Embryonic facial prominence (tissue), 1 donor: Measurements from ENCODE around the gene HOXD8.

ENCODE experiments used
- DNase-seq: peaks from one replicate; pipeline ENCODE4 v3.0.0-alpha.2; 2016; ENCODE audit errors: extremely low spot score

Gene HOXD8

GRCh38 chr2:176128982-176129796 lies at the start of gene HOXD8:
HOXD8 (plus strand) TSS chr2:176129705; CDS start chr2:176130367, 662 bp downstream.
- no peak for DNase-seq

DNA sequence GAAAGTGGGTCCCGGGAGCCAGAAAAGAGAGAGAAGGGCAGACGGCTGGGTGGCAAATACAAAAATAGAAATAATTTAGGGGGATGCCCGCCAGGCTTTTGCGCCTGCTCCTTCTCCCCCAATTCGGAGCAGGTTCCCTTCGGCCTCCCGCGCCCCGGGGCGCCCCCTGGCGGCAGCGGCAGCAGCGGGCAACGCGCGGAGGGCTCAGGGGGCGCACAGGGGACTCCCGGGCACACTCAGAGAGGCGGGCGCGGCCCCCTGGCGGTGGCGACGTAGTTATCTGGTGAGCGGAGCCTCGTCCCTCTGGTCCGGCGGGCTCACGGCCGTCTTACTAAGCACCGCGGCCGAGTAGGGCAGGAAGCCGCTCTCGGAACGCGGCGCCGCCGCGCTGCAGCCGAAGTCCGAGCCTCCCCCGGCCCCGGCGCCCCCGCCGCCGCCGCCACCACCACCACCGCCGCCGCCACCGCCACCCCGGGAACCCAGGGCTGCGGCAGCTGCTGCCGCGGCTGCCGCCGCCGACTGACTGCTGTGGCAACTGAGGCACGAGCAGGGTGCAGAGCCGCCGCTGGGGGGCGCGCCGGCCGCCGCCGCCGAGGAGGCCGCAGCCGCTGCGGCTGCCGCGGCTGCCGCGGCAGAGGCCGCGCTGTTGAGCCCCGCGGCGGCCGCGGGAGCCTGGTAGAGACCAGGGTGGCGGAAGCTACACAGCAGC lies 49.5 kb upstream of the HOXD8 start:
- DNase-seq: no peak

DNA sequence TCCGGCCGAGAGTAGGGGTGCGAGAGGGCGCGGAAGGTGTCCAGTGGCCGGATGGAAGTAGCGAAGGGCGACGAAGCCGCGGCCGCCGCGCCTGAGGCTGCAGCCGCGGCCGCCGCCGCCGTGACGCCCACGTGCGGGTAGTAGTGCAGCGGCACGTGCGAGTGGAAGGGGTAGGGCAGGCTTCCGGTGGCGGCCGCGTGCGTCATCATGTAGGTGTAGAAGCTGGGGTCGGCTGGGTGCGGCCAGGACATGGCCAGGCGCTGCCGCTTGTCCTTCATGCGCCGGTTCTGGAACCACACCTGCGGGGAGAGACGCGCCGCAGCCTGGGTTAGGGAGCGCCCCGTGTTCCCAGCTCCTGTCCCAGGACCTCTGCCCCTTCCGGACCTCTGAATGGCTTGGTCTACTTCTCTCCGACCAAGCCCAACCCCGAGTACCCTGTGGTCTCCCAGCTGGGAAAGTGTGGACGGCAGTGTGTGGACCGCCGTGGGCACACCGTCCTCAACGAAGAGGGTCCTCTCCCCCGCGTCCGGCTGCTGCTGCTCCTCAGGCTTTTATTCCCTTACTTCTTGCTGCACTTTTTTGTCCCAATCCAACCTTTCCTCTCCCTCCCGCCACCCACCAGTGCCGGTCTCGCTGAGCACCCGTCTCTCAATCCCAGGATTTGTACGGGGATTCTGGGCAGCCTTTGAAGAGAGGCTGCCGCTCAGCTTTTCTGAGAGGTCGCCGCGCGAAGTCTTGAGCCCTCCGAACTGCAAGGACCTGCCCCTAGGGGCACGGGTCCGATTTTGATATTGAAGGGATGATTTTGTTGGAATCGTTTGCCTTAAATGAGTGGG lies 48.7 kb upstream of the HOXD8 start:
- no peak for DNase-seq

DNA sequence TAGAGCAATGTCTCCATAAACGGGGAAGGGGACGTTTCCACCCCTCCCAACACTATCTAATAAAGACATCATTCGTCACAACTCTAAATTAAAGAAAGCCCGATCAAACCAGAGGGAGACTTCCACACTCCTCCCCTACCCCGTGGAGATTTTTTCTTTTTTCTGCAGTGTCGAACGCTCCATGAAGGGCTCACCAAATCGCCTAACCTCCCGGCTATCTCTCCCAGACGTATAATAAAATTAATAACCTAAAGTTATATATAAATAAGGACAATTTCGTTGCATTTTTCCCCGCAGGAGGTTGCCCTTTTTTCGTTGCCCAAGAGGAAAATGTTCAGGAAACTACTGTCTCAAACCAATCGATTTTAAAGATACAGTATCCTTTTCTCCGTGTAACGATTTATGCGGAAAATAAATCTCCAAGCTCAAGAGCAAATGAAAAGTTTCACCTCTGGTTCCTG lies 48.1 kb upstream of the HOXD8 start:
- no peak for DNase-seq

- DNase-seq: no peak
Observed at GRCh38 chr2:176081837-176082524, 47.5 kb upstream of the HOXD8 start.

DNA sequence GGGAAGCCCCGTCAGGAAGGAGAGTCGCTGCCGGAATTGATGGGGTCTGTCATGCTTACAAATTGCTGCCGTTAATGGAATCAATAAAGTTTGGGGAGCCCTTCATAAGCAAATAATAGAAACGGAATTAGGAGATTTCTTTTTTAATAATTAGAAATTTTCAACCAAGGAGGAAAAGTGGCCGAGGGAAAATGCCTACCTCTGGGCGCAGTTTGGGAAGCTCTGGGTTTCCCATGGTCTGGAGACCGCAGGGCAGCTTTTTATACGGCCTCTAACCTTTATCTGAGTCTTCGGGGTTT lies 47.0 kb upstream of the HOXD8 start:
- no peak for DNase-seq

DNA sequence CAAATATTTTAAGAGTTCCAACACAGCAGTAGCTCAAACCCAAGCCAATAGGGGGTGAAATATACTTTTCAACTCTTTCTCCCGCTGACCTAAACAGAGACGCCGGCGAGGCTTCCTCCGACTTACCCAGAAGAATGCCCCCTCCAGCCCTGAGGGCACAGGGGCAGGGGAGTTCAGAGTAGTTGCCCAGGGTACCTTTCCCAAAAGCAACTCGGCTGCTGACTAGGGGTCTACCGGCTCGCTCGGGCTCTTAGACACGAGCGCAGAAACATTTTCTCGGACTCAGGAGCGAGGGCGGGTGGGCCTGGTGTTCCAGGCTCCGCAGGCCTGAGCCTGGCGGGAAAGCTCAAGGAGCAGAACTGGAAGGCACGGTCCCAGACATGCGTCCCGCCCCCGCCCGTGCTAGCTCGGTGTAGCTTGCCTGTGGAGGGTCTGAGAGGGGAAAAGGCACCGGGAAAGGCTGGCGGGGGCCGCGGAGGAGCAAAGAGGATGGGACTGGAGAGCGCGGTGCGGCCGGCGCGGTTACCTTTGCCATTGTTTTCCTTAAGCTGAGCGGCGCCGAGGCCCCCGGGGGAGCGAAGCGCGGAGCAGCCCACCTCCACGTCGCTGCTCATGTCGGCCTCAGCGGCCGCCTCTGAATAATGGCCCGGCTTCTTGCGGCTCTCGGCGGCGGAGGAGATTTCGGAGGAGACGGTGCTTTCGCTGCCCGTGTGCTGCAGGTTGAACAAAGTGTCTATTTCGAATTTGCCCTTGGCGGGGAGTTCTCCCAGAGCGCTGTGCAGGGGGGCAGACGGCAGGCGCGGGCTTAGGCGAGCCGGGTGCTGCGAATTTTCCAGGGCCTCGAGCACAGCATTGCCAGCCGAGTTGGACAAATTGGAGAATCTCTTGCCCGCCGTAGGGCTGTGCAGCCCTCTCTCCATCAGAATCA lies 46.4 kb upstream of the HOXD8 start:
- no peak for DNase-seq

DNA sequence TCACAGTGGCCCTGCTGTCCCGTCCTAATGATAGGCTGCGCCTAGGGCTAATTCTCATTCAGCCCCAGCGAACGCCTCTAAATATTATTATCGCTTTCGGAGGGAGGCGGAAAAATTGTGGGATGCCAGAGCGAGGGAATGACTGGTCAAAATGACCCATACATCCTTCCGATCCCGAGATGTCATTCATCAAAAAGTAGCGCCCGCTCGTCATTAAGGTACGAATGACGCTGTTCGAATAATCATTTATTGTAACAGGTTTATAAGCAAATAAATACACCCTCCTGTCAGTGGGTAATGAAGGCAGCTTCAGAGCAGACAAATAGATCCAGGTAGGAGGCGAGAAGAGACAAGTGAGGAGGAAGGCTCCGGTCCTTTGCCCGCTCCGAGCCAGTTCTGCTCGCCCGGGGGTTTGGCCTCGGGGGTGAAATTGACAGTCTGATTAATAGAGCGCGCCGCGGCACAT lies 45.7 kb upstream of the HOXD8 start, which contains the start of gene EVX2:
Gene EVX2 (minus strand): TSS at position 167 of the 466 bp plus-strand sequence. CDS start 186 bp downstream, outside the sequence.
- no peak for DNase-seq

DNA sequence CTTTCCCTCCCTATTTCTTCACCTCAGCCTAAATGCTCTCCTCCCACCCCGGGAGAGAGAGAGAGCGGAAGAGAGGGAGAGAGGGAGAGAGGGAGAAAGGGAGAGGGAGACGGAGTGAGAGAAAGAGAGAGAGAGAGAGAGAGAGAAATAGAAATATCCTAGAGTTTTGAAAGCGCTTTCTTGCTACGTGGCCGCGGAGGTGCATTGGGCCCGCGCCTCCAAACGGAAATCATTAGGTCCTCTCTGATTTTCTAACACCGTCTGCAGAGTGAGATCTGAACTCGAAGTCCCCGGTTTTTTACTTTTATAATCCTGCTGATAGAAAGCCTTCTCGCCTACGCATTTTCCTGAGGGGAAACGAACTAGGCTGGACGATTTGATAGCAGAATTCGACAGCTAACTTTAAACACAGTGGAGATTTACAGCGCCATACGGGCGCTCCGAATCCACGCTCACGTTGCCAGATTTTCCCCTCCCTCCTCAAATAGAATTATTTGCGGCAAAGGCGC lies 44.8 kb upstream of the HOXD8 start:
- no peak for DNase-seq

GRCh38 chr2:176085120-176085788 lies 44.3 kb upstream of the HOXD8 start:
- DNase-seq: no peak

- no peak for DNase-seq
Observed at GRCh38 chr2:176085861-176086771, 43.4 kb upstream of the HOXD8 start.

DNA sequence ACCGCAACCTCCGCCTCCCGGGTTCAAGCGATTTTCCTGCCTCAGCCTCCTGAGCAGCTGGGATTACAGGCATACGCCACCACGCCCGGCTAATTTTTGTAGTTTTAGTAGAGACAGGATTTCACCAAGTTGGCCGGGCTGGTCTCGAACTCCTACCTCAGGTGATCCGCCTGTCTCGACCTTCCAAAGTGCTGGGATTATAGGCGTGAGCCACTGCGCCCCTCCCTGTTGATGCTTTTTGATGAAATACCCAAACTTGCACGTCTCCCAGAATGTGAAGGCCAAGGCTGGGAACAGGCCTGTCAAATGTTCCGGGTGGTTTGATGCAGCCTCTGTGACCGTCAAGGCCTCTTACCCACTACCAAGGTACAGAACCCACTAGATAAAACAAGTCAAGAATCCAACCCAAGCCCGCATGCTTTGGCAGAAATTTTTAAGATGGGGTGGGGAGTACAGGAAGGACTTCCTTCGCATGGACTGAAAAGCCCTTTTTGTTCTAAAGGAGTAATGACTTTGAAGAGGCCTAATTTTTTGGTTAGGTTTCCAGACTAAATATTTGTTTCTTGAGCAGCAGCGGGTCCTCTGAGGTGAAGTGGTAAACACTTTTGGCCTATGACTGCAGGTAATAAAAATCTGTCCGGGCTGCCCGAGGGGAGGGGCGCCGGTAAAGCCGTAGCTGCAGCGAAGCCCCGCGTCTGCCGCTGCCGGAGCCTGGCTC lies 42.0 kb upstream of the HOXD8 start:
- DNase-seq: no peak

DNA sequence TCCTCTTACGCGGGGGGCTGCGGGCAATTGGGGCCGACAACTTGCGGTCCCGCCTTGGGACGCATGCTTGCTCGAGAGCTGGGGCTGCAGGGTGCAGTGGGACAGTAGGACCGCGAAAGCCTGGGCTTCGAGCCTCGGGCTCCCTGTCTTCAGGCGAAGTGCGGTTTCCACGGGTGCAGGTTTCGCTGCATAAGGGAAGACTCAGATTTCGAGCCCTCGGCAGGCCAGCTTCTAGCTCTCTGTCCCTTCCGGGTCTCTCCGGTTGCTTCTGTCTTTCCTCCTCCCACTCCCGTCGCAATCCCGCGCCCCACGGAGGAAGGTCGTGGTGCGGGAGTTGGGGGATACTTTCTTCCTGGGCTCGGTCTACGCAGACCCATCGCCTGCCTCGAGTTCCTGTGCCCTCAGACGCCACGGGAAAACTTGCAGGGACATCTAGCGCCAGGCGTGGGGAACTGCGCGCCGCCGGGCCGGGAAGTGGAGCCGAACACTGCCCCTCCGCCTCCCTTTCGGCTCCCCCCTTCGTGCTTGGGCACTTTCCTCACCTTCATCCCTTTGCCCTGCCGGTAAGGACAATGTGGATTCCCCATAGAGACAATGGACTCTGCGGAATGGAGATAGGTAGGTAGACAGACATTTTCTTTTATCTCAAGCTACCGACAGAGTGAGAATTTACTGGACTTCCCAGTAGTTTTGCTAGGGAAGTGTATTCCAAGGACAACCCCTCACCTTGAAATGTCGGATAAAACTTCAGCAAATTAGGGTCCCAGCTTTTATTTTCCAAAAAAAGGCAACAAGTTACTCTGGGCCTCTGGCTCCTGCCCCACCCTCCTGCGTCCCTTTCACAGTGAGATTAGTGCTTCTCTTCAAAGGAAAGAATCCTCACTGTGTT lies 41.2 kb upstream of the HOXD8 start:
- DNase-seq: no peak

DNA sequence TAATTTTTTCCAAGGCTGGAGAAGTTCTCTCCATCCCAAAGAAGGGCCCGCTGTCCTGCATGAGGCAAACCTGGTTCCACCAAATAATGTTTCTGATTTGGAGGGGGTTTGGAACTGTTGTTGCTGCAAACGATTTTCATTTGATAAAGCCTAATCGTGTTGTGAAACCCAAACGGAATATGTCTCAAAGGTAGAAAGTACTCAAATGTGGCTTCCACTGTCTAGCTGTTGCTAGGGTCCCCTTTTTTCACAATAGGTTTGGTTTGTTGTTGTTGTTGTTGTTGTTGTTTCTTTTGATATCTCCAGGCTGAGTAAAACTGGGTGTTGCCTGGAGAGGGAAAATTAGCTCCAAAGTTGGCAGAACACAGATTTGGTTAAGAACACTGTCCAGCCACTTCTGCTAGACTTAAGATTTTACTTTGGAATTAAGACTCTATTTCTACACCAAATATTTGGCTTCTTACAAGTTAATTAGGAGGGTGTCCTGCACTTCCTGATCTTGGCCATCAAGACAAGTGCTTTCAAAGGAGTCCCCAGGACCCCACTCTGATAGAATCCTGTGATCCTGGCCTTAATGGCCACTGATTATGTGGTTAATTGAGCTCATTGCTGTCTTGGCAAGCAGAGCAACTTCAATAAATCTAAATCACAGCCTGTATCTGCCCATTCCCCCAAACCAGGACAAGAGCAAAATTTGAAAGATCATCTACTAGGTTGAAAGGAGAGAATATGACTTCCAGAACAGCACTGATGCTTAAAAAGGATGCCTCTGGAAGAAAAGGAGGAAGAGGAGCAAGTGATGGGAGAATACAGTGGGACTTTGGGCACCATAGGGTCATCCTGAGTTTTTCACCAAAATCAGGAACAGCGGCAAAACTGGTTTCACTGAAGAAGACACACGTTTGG lies 40.3 kb upstream of the HOXD8 start:
- no peak for DNase-seq

GRCh38 chr2:176089843-176090395 lies 39.6 kb upstream of the HOXD8 start:
- DNase-seq: no peak
